Liver (tissue), 3 donors: Measurements from ENCODE around the gene OR2M5.

ENCODE experiments used
- ATF3 ChIP-seq: IDR thresholded peaks from 2 replicates; pipeline ENCODE4 v1.6.1; 2016; ENCODE audit warnings: antibody characterized with exemption
- CTCF ChIP-seq: fragments of 150-350 bp; IDR thresholded peaks from 2 replicates; pipeline ENCODE4 v1.5.1; 2017; ENCODE audit warnings: improper control_type of control experiment, low read depth, low read length; ENCODE audit not compliant: missing input control
- GABPA ChIP-seq, 2 donors: IDR thresholded peaks in 1 of 2; conservative IDR thresholded peaks in 1 of 2; 2 replicates each; pipeline ENCODE4 v1.6.1; 2016; ENCODE audit warnings: antibody characterized with exemption in 2 of 2, mild to moderate bottlenecking in 1 of 2, moderate library complexity in 1 of 2
- MAX ChIP-seq: IDR thresholded peaks from 2 replicates; pipeline ENCODE4 v1.6.1; 2016; ENCODE audit warnings: antibody characterized with exemption
- REST ChIP-seq: IDR thresholded peaks from 2 replicates; pipeline ENCODE4 v1.6.1; 2016; ENCODE audit warnings: antibody characterized with exemption, mild to moderate bottlenecking
- donor health status: healthy.
- donor health status: healthy.

- TF ChIP-seq CTCF (no peak), ATF3 (no peak), MAX (no peak), GABPA (IDR thresholded peaks at IDR 0.05 in 1 of 2, conservative IDR thresholded peaks at IDR 0.05 in 1 of 2) (no peak), REST (no peak)
Observed at GRCh38 chr1:248164031-248164430, 19.1 kb downstream of the OR2M5 start.
